OCI-LY1 (cell line): ENCODE results near the gene UBR2.

Source experiments
- H2AFZ ChIP-seq: fragments of 200-600 bp; sonication (generic), shearing (Covaris generic); 2 replicates; pipeline ENCODE4 v1.6.0; 2014; ENCODE audit warnings: antibody characterized with exemption, mild to moderate bottlenecking, low read length
- H3F3A ChIP-seq: fragments of 200-600 bp; sonication (generic), shearing (Covaris generic); 2 replicates; pipeline ENCODE4 v1.6.0; 2014; ENCODE audit warnings: mild to moderate bottlenecking, antibody characterized with exemption, low read length, moderate library complexity; ENCODE audit not compliant: insufficient read depth
- H3K27ac ChIP-seq: fragments of 200-600 bp; sonication (generic); 2 replicates; pipeline ENCODE4 v1.5.1; 2014; ENCODE audit warnings: low read length, mixed run types, mild to moderate bottlenecking, low read depth; ENCODE audit not compliant: poor library complexity, severe bottlenecking
- H3K27me3 ChIP-seq: fragments of 200-600 bp; sonication (generic); 2 replicates; pipeline ENCODE4 v1.6.0; 2014; ENCODE audit warnings: antibody characterized with exemption, mild to moderate bottlenecking, low read length, moderate library complexity; ENCODE audit not compliant: insufficient read depth
- H3K36me3 ChIP-seq: fragments of 200-600 bp; sonication (generic); 2 replicates; pipeline ENCODE4 v1.6.1; 2014; ENCODE audit warnings: mild to moderate bottlenecking, antibody characterized with exemption, low read length, moderate library complexity, mixed read lengths; ENCODE audit not compliant: insufficient read depth
- H3K4me1 ChIP-seq: fragments of 200-600 bp; sonication (generic); 2 replicates; pipeline ENCODE4 v1.5.1; 2014; ENCODE audit warnings: mild to moderate bottlenecking, low read length, moderate library complexity; ENCODE audit not compliant: insufficient read depth, severe bottlenecking
- H3K4me2 ChIP-seq: fragments of 200-600 bp; sonication (generic), shearing (Covaris generic); 2 replicates; pipeline ENCODE4 v1.6.1; 2014; ENCODE audit warnings: low read length
- H3K4me3 ChIP-seq: fragments of 200-600 bp; sonication (generic); 2 replicates; pipeline ENCODE4 v1.5.1; 2014; ENCODE audit warnings: low read length, low read depth, mild to moderate bottlenecking, mixed read lengths; ENCODE audit not compliant: poor library complexity, severe bottlenecking
- H3K79me2 ChIP-seq: fragments of 200-600 bp; shearing (Covaris generic); 2 replicates; pipeline ENCODE4 v1.6.1; 2016; ENCODE audit warnings: mixed run types, low read length, mixed read lengths; ENCODE audit not compliant: insufficient read depth
- H3K9ac ChIP-seq: fragments of 200-600 bp; sonication (generic), shearing (Covaris generic); 2 replicates; pipeline ENCODE4 v1.6.1; 2014; ENCODE audit warnings: mild to moderate bottlenecking, low read length, mixed read lengths
- H3K9me2 ChIP-seq: fragments of 200-600 bp; sonication (generic), shearing (Covaris generic); 2 replicates; pipeline ENCODE4 v1.6.1; 2014; ENCODE audit warnings: low read depth, mild to moderate bottlenecking, low read length, mixed read lengths
- H3K9me3 ChIP-seq: fragments of 200-600 bp; shearing (Covaris generic); 2 replicates; pipeline ENCODE4 v1.6.1; 2014; ENCODE audit warnings: low read length, mixed read lengths
- H4K20me1 ChIP-seq: fragments of 200-600 bp; sonication (generic), shearing (Covaris generic); 2 replicates; pipeline ENCODE4 v1.6.0; 2016; ENCODE audit warnings: mild to moderate bottlenecking, low read length; ENCODE audit not compliant: insufficient read depth
- EZH2 ChIP-seq: fragments of 200-600 bp; sonication (generic), shearing (Covaris generic); IDR thresholded peaks from 2 replicates; pipeline ENCODE4 v1.8.0; 2017; ENCODE audit warnings: borderline replicate concordance, mixed run types, mild to moderate bottlenecking, antibody characterized with exemption, low read length, moderate library complexity, mixed read lengths
- TF ChIP-seq, protein P1 (sequence below): fragments of 200-600 bp; sonication (generic), shearing (Covaris generic); IDR thresholded peaks from 2 replicates; pipeline ENCODE4 v1.5.1; 2017; ENCODE audit warnings: mild to moderate bottlenecking, antibody characterized with exemption, low read length, moderate library complexity, mixed read lengths

UBR2 gene

DNA sequence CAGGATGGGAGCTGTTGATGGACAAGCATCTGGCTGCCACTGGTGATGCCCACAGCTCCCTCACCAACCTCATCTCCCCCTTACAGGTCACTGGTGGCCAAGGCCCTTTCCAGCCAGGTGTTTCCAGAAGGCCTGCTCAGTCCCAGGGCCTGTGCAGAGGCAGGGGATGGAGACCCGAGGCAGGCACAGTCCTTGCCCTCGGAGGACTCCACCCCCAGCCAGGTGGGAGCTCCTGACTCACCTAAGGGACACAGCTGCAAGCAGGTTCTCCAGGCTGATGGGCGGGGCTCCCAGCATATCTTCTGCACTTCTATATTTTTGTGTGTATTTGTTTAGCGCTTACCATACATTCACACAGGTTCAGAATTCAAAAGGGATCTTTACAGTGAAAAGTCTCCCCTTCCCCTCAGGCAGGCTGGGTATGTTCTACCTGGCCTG lies 141.1 kb downstream of the UBR2 start:
- no peaks in the 10 kb centered on the region for H4K20me1 ChIP-seq
- no peak overlapping the region for H2AFZ ChIP-seq
- H3K9ac ChIP-seq, result no peak overlapping the region
- no peaks in the 10 kb centered on the region for H3K9me3 ChIP-seq
- no peaks in the 10 kb centered on the region for H3K9me2 ChIP-seq
- TF ChIP-seq EZH2, result no peak
- TF ChIP-seq, protein P1, sequence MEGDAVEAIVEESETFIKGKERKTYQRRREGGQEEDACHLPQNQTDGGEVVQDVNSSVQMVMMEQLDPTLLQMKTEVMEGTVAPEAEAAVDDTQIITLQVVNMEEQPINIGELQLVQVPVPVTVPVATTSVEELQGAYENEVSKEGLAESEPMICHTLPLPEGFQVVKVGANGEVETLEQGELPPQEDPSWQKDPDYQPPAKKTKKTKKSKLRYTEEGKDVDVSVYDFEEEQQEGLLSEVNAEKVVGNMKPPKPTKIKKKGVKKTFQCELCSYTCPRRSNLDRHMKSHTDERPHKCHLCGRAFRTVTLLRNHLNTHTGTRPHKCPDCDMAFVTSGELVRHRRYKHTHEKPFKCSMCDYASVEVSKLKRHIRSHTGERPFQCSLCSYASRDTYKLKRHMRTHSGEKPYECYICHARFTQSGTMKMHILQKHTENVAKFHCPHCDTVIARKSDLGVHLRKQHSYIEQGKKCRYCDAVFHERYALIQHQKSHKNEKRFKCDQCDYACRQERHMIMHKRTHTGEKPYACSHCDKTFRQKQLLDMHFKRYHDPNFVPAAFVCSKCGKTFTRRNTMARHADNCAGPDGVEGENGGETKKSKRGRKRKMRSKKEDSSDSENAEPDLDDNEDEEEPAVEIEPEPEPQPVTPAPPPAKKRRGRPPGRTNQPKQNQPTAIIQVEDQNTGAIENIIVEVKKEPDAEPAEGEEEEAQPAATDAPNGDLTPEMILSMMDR, result no peak
- H3K4me3 ChIP-seq, result no peak overlapping the region
- H3K4me1 ChIP-seq, result no peaks in the 10 kb centered on the region
- no peaks in the 10 kb centered on the region for H3K79me2 ChIP-seq
- no peak overlapping the region for H3K27ac ChIP-seq
- no peaks in the 10 kb centered on the region for H3F3A ChIP-seq
- no peaks in the 10 kb centered on the region; the same call in 1 of the 2 replicates for H3K27me3 ChIP-seq
- no peaks in the 10 kb centered on the region for H3K36me3 ChIP-seq
- no peak overlapping the region for H3K4me2 ChIP-seq

DNA sequence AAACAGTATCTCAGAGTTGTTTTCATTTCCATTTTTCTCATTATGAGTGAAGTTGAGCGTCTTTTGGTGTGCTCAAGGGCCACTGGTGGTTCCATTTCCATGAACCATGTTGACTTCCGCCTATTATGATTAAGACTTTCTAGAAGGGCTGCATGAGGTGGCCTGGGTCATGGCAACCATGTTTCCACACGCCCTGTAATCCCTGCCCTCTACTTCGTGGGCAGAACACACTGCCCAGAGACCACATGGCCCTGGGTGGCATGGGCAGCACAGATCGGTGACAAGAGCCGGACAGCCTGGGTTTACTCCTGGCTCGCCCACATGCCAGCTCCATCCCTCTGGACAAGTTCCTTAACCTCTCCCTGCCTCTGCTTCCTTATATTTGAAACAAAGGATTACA lies 143.8 kb downstream of the UBR2 start:
- H4K20me1 ChIP-seq, result no peaks in the 10 kb centered on the region
- no peak overlapping the region for H3K4me3 ChIP-seq
- no peaks in the 10 kb centered on the region; the same call in 1 of the 2 replicates for H3K27me3 ChIP-seq
- no peaks in the 10 kb centered on the region for H3K4me1 ChIP-seq
- no peaks in the 10 kb centered on the region; the same call in 1 of the 2 replicates for H3K36me3 ChIP-seq
- 0 out of 2 replicates have a peak, but pooled peaks cover 3% of the 10 kb centered on the region for H3K9me3 ChIP-seq
- no peak overlapping the region for H3K27ac ChIP-seq
- TF ChIP-seq, protein P1, result no peak
- no peak for TF ChIP-seq EZH2
- no peaks in the 10 kb centered on the region for H3K79me2 ChIP-seq
- no peak overlapping the region for H2AFZ ChIP-seq
- no peaks in the 10 kb centered on the region for H3K9me2 ChIP-seq
- H3F3A ChIP-seq, result no peaks in the 10 kb centered on the region
- H3K4me2 ChIP-seq, result no peak overlapping the region
- H3K9ac ChIP-seq, result no peak overlapping the region

DNA sequence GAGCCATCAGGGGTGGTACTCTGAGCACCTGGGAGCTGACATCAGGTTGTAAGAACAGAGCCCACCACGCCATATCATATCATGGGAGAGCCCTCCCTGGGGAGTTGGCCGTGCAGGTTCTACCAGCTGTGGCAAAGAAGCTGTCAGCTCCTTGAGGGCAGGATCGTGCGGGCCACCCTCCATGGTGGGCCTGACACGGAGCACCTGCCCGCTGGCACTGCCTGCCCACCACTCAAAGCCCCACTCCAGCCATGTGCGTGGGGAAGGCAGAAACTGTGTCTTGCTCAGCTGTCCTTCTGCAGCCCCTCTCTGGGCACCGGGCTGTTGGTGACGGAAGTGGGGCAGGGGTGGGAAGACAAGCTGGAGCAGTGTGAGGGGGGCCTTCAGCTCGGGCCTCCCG lies 144.3 kb downstream of the UBR2 start:
- Histone ChIP-seq H3K9me3 (0 out of 2 replicates have a peak, but pooled peaks cover 3% of the 10 kb centered on the region), H3K4me2 (no peak overlapping the region), H4K20me1 (no peaks in the 10 kb centered on the region), H3K4me3 (no peak overlapping the region), H3K9ac (no peak overlapping the region), H2AFZ (no peak overlapping the region), H3K27me3 (no peaks in the 10 kb centered on the region; the same call in 1 of the 2 replicates), H3K36me3 (no peaks in the 10 kb centered on the region; the same call in 1 of the 2 replicates), H3K27ac (no peak overlapping the region), H3K4me1 (no peaks in the 10 kb centered on the region), H3F3A (no peaks in the 10 kb centered on the region), H3K9me2 (no peaks in the 10 kb centered on the region), H3K79me2 (no peaks in the 10 kb centered on the region)
- TF ChIP-seq EZH2, result no peak
- TF ChIP-seq, protein P1, result no peak
